ENCODE measurements around the gene SRSF7.
"Not testable (repeated sequence)": the region's sequence is repeated elsewhere in the genome, so short reads cannot be mapped to it uniquely, and the experiment has no call there.

Gene SRSF7

GRCh38 chr2:38731684-38732221 lies 19.4 kb downstream of the SRSF7 start:
- no peak for DNase-seq (ENCODE audit: low spot score)

DNA sequence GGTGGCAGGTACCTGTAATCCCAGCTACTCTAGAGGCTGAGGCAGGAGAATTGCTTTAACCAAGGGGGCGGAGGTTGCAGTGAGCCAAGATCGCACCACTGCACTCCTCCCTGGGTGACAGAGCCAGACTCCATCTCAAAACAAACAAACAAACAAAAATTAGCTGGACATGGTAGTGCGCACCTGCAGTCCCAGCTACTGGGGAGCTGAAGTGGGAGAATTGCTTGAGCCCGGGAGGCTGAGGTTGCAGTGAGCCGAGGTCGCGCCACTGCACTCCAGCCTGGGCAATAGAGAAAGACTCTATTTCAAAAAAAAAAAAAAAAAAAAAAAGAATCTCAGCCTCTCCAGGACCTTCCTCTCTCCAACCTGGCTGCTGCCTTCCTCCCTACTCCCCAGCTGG lies 20.1 kb downstream of the SRSF7 start:
- no peak for DNase-seq (ENCODE audit: low spot score)

DNA sequence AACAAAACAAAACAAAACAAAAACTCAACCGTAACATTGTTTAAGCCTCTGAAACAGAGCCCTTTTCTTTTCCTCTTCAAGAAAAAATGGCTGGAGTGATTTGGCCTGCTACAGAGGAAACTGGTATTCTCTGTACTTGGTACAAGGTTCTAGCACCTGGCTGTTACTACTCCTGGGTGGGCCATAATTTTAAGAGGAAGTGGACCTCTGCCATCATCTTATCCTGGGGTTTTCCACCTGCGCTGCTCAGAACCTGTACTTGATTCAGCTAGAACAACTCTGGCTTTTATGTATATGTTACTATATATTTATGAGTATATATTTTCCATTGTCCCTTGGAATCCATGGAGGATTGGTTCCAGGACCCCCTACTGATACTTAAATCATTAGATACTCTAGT lies 22.5 kb downstream of the SRSF7 start:
- no peak for DNase-seq (ENCODE audit: low spot score)

GRCh38 chr2:38727661-38728060 lies 23.5 kb downstream of the SRSF7 start:
- DNase-seq (ENCODE audit: low spot score), result no peak

DNA sequence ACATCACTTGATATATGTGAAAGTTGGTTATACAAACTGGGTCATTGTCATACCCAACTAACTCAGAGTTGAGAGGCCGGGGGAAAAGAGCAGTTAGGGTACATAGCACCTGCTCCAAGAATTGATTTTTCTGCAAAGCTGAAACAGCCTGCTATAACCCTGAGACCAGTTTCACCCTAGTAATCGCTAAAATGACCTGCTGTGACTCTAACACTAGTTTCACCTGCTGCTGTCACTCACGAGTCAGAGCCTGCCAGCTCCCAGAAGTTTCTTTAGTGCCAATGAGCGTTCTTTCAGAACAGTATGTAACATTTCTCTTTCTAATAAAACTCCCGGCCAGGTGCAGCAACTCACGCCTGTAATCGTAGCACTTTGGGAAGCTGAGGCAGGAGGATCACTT lies 28.0 kb downstream of the SRSF7 start:
- no peak for DNase-seq (ENCODE audit: low spot score)

DNA sequence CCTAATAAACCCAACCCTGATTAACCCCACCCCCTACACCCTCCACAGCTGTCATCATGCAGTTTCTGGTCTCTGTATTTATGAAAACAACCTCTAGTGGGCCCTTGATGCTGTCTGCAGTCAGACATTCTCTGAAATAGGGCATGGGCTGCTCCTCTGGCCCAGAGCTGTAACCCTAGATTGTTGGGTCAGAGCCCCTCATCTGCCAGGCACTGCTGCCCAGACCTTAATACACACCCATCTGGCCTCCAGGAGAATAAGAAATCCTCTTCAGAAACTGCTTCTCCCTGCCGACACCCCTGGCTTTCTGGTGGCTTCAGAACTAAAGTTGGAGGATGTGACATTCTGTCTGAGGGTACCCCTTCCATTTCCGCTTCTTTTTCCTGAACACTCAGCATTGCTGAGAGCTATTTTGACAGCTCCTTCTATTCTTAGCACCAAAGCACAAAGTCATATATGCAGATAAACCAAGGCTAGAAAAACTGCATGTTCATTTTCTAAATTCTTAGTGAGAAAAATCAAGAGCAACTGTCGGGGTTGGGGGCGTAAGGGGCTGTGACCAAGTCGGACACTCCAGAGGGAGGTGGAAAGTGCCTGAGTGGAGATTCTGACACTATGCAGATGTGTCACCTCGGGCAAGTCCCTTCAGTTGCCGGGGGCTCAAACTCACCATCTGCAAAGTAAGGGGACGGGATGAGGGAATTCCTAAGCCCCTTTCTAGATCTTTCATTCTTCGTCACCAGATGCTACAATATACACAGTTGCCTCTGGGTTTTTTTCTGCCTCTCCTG lies 28.7 kb downstream of the SRSF7 start:
- no peak for DNase-seq (ENCODE audit: low spot score)

DNA sequence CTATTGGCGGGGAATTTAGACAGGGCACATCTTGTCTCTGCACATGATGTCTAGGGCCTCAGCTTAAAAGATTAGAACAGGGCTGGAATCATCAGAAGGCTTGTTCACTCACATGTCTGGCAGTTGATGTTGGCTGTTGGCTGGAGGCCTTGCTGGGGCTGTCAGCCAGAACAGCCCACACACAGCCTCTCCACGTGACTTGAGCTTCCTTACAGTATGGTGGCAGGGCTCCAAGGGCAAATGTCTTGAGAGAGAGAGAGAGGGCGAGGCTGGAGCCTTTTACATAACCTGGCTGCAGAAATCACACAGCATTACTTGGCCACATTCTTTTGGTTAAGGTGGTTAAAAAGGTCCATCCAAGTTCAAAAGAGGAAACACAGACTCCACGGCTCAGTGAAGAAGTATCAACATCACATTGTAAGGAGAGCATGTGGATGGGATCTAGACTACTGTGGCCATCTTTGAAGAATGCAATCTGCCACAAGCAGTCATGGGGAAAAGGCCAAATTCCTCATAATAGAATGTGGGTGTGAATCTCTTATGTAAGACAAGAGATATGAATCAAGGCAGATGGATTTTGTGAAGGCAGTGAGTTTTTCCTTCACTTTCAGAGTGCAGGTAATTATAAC lies 30.4 kb downstream of the SRSF7 start:
- peak; percentile 74 for DNase-seq (ENCODE audit: low spot score)

- no peak for DNase-seq (ENCODE audit: low spot score)
Observed at GRCh38 chr2:38719706-38720105, 31.5 kb downstream of the SRSF7 start.

DNA sequence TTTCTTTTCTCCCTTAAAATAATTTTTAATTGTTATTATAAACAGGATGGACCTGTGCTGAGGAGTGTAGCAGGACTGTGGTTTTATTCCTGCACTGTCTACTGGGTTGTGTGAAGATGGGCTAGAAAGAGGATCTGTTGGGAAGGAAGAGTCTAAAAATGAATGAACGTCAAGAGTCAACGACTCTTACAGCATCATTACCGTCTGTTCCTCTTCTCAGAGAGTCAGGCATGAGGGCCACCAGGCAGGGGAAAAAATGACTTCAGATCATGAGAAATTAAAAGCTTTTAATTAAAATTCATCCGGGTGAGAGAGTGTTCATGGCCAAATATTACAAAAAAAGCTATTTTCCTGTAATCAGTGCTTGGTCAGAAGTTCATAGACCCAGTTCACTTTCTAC lies 32.6 kb downstream of the SRSF7 start:
- no peak for DNase-seq (ENCODE audit: low spot score)

DNA sequence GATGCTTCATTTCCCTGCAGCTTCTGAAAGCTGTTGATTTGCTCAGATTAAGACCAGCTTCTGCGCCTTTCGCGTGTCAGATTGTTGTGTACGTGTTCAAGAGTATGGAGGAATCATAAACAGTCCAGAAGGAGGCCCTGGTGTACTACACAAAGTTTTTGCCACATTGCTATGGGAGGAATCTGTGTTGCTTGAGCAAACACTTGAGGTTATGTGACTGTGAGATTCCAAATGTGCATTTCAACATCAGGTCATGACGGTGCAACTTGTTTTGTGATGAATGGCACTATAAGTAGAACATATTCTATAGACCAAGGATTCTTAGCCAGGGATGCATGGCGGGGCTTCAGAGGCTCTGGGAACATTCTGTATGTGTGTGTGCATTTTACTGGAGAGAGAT lies 35.0 kb downstream of the SRSF7 start:
- peak; percentile 32 for DNase-seq (ENCODE audit: low spot score)

- not testable (repeated sequence) for DNase-seq (ENCODE audit: low spot score)
Observed at GRCh38 chr2:38714941-38715340, 36.2 kb downstream of the SRSF7 start.

GRCh38 chr2:38713338-38713737 lies 37.8 kb downstream of the SRSF7 start:
- no peak for DNase-seq (ENCODE audit: low spot score)

- DNase-seq (ENCODE audit: low spot score), result no peak
Observed at GRCh38 chr2:38712871-38713270, 38.3 kb downstream of the SRSF7 start.

- no peak for DNase-seq (ENCODE audit: low spot score)
Observed at GRCh38 chr2:38712413-38712812, 38.7 kb downstream of the SRSF7 start.

DNA sequence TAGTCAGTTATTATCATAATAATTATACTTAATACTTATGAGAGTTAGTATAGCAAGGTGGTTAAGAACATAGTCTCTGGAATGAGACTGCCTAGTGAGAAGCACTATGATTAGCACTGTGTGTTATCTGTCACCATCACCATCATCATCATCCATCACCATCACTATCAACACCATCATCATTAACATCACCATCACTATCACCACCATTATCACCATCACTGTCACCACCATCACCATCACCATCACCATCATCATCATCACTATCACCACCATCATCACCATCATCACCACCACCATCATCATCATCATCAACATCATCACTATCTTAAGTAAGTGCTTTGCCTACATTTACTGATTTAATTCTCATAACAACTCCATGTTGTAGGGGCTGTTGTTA lies 39.6 kb downstream of the SRSF7 start:
- no peak for DNase-seq (ENCODE audit: low spot score)

DNA sequence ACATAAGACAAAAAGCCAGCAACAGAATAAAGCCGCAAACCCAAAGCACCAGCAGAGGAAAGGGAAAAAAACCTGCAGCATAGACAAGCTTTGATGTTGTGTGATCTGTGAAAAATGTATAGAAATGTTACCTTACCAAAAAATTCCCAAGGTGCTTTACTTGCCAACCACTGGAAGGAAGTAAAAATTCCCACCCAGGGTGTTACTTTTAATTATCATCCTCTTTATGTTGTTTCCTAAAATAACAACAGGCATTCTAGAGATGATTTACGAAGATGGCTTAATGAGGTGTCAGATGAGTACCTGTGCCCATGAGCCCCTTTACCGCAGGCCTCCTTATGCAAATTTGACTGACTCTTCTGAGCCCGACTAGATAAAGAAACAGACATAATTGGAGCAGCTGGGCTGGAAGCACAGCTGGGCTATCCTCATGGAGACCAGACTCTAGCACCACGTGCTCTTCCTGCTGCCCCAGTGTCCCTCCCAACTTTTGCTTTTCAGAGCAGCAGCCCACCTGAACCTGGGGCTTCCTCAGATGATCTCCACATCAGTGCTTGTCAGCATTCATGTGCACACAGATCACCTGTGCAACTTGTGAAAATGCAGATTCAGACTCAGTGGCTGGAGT lies 41.5 kb downstream of the SRSF7 start:
- no peak for DNase-seq (ENCODE audit: low spot score)

- DNase-seq (ENCODE audit: low spot score), result no peak
Observed at GRCh38 chr2:38708900-38709566, 42.1 kb downstream of the SRSF7 start.

DNA sequence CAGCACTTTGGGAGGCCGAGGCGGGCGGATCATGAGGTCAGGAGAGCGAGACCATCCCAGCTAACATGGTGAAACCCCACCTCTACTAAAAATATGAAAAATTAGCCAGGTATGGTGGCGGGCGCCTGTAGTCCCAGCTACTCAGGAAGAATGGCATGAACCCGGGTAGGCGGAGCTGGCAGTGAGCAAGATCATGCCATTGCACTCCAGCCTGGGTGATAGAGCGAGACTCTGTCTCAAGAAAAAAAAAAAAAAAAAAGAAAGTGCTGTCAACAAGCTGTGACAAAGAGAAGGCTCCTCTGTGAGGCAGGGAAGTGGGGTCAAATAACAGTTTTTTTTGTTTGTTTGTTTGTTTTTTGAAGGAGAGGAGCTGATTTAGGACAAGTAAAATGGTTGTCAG lies 42.7 kb downstream of the SRSF7 start:
- not testable (repeated sequence) for DNase-seq (ENCODE audit: low spot score)

- no peak for DNase-seq (ENCODE audit: low spot score)
Observed at GRCh38 chr2:38706846-38707345, 44.3 kb downstream of the SRSF7 start.

DNA sequence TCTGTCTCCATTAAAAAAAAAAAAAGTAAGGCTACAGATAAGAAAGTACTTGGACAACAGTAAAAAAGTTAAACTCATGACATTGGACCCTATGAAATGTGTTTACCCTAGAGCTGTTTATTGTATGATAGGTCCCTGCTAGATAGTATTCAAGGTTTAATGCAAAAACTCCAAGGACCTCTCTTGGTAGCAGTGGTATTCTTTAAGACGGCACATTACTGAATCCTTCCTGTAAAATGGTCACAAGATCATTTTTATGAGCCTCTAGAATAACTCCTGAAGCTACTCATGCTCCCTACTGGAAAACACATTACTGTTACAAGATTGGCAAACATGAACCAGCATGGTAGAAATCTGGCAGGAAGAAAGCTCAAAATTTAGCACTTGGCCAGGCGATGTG lies 46.5 kb downstream of the SRSF7 start:
- no peak for DNase-seq (ENCODE audit: low spot score)

- DNase-seq (ENCODE audit: low spot score), result not testable (repeated sequence)
Observed at GRCh38 chr2:38703336-38703735, 47.8 kb downstream of the SRSF7 start.

DNA sequence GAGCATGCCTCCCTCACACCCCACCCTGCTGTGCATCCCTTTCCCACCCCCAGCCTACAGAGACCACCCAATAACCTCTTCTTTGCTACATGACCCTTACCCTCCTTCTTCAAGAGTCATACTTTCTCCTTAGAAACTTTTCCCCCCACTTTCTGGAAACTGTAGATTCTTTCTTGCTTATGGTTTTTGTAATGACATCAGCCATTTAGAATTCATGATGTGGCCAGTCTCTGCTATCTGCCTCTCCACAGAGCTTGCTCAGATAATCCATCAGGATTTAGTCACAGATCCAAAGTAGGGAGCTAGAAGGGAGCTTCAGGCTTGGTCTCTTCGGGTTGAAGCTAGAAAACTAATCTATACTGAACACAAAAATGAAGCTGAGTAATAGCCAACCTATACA lies 48.7 kb downstream of the SRSF7 start:
- DNase-seq (ENCODE audit: low spot score), result peak; percentile 69
